Measurements from ENCODE around the gene CEL. TPM values are rescaled to one million over a fixed set of nuclear protein-coding genes. Genes with fewer than 3 reads are reported as not detected.

Gene CEL
- total RNA-seq, 2 donors from 2014 or later: 0.78 to 5.3 TPM

DNA sequence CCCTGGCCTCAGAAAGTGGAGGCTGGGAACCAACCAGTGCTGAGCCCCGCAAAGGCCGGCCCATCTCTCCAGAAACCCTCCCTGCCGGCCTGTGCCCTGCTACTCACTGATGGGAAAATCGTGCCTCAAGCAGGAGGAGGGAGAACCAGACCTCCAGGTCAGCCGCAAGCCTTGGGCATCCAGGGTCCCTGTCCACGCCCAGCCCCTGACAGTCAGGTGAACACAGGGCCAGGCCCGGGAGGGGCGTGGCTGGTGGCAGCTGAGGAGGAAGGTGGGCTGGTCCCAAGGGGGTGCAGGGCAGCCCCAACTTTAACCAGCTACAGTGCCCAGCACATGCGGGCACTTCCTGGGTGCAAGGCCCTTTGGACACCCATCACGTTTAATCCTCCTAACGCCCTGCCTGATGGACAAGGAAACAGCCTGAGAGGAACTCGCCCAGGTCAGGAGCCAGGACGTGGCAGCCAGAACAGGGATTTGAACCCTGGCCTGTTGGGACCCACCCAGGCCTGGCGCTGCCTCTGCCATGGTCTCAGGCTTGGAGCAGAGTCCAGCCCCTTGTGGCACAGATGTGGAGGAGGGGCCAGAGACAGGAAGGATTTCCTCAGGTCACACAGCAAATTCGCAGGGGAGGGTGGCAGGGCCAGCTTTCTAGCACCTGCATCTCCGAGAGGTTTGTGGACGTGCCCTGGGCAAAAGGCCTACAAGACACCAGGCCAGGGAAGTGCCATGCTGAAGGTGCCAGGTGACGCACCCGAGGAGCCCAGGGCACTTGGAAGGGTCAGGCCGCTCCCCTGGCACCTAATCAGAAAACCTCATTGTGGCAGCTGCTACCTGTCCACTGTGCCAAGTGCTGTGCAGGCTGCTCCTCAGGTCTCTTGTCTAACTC lies 54.8 kb downstream of the CEL start:
- no peak overlapping the region for H3K4me3 ChIP-seq
- DNase-seq (ENCODE audit: low spot score) (no peak), ATAC-seq (ENCODE audit: insufficient number of reproducible peaks, low FRiP score, low read depth) (no peak)
- H3K36me3 ChIP-seq: no peaks in the 10 kb centered on the region
- H3K4me1 ChIP-seq (ENCODE audit: control insufficient read depth in 1 of 2, low read depth in 2 of 2): peaks cover 37 to 68% of the 10 kb centered on the region in 2 donors
- no peaks in the 10 kb centered on the region for H3K27me3 ChIP-seq (replicated peaks; ENCODE audit: insufficient read depth)
- no peaks in the 10 kb centered on the region for H3K9me3 ChIP-seq
- H3K27ac ChIP-seq: no peak overlapping the region
- TF ChIP-seq, protein P1, sequence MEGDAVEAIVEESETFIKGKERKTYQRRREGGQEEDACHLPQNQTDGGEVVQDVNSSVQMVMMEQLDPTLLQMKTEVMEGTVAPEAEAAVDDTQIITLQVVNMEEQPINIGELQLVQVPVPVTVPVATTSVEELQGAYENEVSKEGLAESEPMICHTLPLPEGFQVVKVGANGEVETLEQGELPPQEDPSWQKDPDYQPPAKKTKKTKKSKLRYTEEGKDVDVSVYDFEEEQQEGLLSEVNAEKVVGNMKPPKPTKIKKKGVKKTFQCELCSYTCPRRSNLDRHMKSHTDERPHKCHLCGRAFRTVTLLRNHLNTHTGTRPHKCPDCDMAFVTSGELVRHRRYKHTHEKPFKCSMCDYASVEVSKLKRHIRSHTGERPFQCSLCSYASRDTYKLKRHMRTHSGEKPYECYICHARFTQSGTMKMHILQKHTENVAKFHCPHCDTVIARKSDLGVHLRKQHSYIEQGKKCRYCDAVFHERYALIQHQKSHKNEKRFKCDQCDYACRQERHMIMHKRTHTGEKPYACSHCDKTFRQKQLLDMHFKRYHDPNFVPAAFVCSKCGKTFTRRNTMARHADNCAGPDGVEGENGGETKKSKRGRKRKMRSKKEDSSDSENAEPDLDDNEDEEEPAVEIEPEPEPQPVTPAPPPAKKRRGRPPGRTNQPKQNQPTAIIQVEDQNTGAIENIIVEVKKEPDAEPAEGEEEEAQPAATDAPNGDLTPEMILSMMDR (IDR thresholded peaks at IDR 0.05): no peak

GRCh38 chr9:133117271-133118178 lies 55.7 kb downstream of the CEL start:
- DNase-seq (ENCODE audit: low spot score) (no peak), ATAC-seq (ENCODE audit: insufficient number of reproducible peaks, low FRiP score, low read depth) (no peak)
- Histone ChIP-seq H3K4me3 (no peak overlapping the region), H3K27me3 (replicated peaks; ENCODE audit: insufficient read depth) (no peaks in the 10 kb centered on the region), H3K27ac (no peak overlapping the region), H3K4me1 (ENCODE audit: control insufficient read depth in 1 of 2, low read depth in 2 of 2) (peaks cover 37 to 77% of the 10 kb centered on the region in 2 donors), H3K9me3 (no peaks in the 10 kb centered on the region), H3K36me3 (no peaks in the 10 kb centered on the region)
- TF ChIP-seq, protein P1 (IDR thresholded peaks at IDR 0.05): peak; percentile 11

- H3K4me3 ChIP-seq: no peak overlapping the region
- DNase-seq (ENCODE audit: low spot score) (no peak), ATAC-seq (ENCODE audit: insufficient number of reproducible peaks, low FRiP score, low read depth) (no peak)
- peaks cover 32 to 76% of the 10 kb centered on the region in 2 donors for H3K4me1 ChIP-seq (ENCODE audit: control insufficient read depth in 1 of 2, low read depth in 2 of 2)
- H3K36me3 ChIP-seq: no peaks in the 10 kb centered on the region
- no peaks in the 10 kb centered on the region for H3K27me3 ChIP-seq (replicated peaks; ENCODE audit: insufficient read depth)
- no peak overlapping the region for H3K27ac ChIP-seq
- H3K9me3 ChIP-seq: no peaks in the 10 kb centered on the region
- TF ChIP-seq, protein P1 (IDR thresholded peaks at IDR 0.05): no peak
Observed at GRCh38 chr9:133118179-133118520, 56.4 kb downstream of the CEL start.

DNA sequence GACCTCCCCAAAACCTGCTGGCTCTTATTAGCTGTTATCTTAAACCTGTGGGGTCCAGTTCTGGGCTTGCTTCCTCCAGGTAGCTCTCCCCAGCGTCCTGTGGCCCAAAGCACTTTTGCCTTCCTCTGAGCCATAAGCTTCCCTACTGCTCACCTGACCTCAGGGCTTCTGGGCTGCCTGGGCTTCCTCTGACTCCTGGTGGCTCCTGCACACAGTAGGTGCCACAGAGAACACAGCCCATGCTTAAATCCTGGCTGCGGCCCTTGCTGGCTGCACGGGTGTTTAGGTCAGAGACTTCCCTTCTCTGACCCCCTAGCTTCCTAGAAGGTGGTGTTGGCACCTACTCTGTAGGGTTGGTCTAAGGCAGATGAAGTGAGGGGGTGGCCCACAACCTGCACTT lies 56.8 kb downstream of the CEL start:
- peaks cover 28 to 72% of the 10 kb centered on the region in 2 donors for H3K4me1 ChIP-seq (ENCODE audit: control insufficient read depth in 1 of 2, low read depth in 2 of 2)

More for the DNA sequence above, 56.8 kb downstream of the CEL start:
- ATAC-seq (ENCODE audit: insufficient number of reproducible peaks, low FRiP score, low read depth): no peak
- no peaks in the 10 kb centered on the region for H3K27me3 ChIP-seq (replicated peaks; ENCODE audit: insufficient read depth)
- TF ChIP-seq, protein P1 (IDR thresholded peaks at IDR 0.05): no peak
- H3K36me3 ChIP-seq: no peaks in the 10 kb centered on the region
- no peak overlapping the region for H3K27ac ChIP-seq
- no peak for DNase-seq (ENCODE audit: low spot score)
- no peaks in the 10 kb centered on the region for H3K9me3 ChIP-seq
- no peak overlapping the region for H3K4me3 ChIP-seq

Measured in thoracic aorta (tissue), 2 donors.